Measurements from ENCODE around the gene TMEM234.

Gene TMEM234

DNA sequence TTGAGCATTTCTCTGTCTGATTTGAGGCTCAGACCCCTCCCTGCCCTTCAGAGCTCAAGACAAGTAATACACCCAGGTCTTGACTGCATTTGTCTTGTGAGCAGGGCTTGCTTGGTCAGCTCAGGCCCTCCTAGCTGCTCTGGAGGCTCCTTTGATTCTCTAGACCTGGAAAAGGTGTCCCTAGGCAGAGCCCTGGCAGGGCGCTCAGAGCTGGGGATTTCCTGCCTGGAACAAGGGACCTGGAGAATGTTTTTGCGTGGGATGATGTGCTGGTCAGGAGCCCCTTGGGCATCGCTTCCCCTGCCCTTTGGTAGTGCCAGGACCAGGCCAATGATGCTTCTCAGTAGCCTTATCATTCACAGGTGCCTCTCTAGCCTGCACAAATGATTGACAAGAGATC, 26.6 kb downstream of the TMEM234 start:
- no peak overlapping the region for H3K4me3 ChIP-seq (replicated peaks; ENCODE audit: low read depth, low read length)
- DNase-seq (ENCODE audit: extremely low read depth, low read depth) = no peak
- TF ChIP-seq, protein P1, sequence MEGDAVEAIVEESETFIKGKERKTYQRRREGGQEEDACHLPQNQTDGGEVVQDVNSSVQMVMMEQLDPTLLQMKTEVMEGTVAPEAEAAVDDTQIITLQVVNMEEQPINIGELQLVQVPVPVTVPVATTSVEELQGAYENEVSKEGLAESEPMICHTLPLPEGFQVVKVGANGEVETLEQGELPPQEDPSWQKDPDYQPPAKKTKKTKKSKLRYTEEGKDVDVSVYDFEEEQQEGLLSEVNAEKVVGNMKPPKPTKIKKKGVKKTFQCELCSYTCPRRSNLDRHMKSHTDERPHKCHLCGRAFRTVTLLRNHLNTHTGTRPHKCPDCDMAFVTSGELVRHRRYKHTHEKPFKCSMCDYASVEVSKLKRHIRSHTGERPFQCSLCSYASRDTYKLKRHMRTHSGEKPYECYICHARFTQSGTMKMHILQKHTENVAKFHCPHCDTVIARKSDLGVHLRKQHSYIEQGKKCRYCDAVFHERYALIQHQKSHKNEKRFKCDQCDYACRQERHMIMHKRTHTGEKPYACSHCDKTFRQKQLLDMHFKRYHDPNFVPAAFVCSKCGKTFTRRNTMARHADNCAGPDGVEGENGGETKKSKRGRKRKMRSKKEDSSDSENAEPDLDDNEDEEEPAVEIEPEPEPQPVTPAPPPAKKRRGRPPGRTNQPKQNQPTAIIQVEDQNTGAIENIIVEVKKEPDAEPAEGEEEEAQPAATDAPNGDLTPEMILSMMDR (IDR thresholded peaks at IDR 0.05; ENCODE audit: low read depth, low read length, missing control alignments) = no peak

DNA sequence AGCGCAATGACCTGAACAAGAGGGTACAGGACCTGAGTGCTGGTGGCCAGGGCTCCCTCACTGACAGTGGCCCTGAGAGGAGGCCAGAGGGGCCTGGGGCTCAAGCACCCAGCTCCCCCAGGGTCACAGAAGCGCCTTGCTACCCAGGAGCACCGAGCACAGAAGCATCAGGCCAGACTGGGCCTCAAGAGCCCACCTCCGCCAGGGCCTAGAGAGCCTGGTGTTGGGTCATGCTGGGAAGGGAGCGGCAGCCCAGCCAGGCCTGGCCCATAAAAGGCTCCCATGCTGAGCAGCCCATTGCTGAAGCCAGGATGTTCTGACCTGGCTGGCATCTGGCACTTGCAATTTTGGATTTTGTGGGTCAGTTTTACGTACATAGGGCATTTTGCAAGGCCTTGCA, 27.2 kb downstream of the TMEM234 start:
- TF ChIP-seq, protein P1 (IDR thresholded peaks at IDR 0.05; ENCODE audit: low read depth, low read length, missing control alignments) = no peak
- no peak for DNase-seq (ENCODE audit: extremely low read depth, low read depth)
- H3K4me3 ChIP-seq (replicated peaks; ENCODE audit: low read depth, low read length) = no peak overlapping the region

DNA sequence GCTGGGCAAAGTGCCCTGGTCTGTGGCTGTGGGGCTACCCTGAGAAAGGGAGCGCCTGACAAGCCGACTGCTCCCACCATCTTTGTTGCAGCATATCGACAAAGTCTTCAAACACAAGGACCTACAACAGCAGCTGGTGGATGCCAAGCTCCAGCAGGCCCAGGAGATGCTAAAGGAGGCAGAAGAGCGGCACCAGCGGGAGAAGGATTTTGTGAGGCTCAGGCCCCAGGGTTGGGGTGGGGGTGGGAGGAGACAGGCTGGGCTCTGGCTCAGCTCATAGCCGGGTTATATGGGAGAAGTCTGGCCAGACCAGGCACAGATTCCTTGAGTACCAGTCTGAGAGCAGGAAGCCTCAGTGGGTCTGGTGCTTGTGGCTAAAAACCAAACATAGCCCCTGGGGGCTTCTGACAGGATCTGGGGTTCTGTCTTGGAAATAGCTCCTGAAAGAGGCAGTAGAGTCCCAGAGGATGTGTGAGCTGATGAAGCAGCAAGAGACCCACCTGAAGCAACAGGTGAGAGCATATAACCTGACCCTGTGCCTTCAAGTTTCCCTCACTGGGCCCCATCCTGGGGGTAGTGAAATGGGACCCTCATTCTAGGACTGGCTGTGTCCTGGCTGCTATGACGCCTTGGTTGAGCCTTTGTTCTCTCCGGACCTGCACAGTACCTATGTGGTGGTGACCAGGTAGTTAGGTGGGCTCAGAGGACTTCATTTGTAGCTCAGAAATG, 29.8 kb downstream of the TMEM234 start:
- H3K4me3 ChIP-seq (replicated peaks; ENCODE audit: low read depth, low read length) = no peak overlapping the region
- TF ChIP-seq, protein P1 (IDR thresholded peaks at IDR 0.05; ENCODE audit: low read depth, low read length, missing control alignments) = no peak
- no peak for DNase-seq (ENCODE audit: extremely low read depth, low read depth)

DNA sequence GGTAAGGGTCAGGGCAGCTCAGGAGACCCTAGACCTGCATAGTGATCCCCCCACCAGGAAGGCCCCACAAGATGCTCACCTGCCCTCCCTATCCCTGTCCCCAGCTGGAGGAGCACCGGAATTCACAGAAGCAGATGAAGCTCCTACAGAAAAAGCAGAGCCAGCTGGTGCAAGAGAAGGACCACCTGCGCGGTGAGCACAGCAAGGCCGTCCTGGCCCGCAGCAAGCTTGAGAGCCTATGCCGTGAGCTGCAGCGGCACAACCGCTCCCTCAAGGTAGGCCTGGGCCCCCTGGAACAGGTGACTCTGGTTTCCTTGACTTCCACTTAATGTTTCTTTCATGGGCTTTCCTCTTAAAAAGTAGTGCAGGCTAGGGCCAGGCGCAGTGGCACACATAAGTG, 34.3 kb downstream of the TMEM234 start:
- no peak for DNase-seq (ENCODE audit: extremely low read depth, low read depth)
- TF ChIP-seq, protein P1 (IDR thresholded peaks at IDR 0.05; ENCODE audit: low read depth, low read length, missing control alignments) = no peak
- H3K4me3 ChIP-seq (replicated peaks; ENCODE audit: low read depth, low read length) = no peak overlapping the region

DNA sequence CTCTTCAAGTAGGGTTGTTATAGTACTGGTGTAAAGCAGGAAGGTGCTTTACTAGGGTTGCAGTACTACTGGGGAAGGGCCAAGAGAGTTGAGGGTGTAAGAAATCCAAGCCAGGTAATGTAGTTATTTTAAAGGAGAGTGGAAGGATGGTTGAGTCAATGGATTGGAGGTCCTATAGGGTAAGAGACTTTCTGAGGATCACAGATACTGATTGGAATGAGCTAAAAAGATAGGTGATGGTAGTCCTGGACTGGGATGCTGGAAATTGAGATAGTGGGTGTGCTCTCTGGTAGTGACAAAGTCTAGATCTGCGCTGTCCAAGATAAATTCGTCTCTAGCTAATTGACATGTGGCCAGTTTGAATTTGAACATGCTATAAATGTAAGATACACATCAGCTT, 35.7 kb downstream of the TMEM234 start:
- H3K4me3 ChIP-seq (replicated peaks; ENCODE audit: low read depth, low read length) = no peak overlapping the region
- TF ChIP-seq, protein P1 (IDR thresholded peaks at IDR 0.05; ENCODE audit: low read depth, low read length, missing control alignments) = no peak

DNA sequence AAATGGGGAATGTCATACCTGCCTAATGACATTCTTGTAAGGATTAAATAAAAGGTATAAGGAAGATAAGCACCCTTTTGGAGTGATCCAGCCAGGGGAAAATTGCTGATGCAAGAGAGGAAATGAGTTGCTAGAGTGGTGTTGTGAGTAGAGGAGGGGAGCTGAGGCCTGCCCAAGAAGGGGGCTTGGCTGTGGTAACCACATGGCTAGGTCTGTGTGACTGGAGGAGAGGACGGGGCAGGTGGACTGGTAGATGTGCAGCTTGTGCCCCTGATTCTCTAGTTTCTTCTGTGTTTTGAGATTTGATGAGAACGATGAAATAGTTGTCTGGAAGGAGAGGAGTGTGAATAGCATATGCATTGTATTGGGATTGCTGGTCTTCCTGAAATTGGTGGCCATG, 36.1 kb downstream of the TMEM234 start:
- DNase-seq (ENCODE audit: extremely low read depth, low read depth) = no peak
- H3K4me3 ChIP-seq (replicated peaks; ENCODE audit: low read depth, low read length) = no peak overlapping the region
- TF ChIP-seq, protein P1 (IDR thresholded peaks at IDR 0.05; ENCODE audit: low read depth, low read length, missing control alignments) = no peak

More for the DNA sequence above, 35.7 kb downstream of the TMEM234 start:
- no peak for DNase-seq (ENCODE audit: extremely low read depth, low read depth)

DNA sequence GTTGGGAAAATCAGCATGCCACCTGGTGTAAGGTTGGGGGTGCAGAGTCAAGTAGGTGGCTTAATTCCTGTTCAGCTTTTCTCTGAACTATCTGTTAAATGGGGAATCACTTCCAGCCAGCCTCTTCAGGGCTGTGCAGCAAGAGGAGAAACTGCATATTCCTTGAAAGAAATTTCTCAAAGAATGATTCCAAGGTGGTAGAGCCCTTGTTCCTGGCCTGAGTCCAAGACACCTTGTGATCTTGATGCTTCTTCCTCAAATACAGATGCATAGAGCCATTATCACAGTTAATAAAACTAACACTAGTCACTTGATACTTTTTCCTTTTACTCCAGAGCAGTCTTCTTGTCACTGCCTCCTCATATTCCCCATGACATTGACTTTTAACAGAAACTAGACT, 37.5 kb downstream of the TMEM234 start:
- TF ChIP-seq, protein P1 (IDR thresholded peaks at IDR 0.05; ENCODE audit: low read depth, low read length, missing control alignments) = no peak
- H3K4me3 ChIP-seq (replicated peaks; ENCODE audit: low read depth, low read length) = no peak overlapping the region
- no peak for DNase-seq (ENCODE audit: extremely low read depth, low read depth)
